ENCODE data around the gene ARAP3. TPM values are rescaled to one million over a fixed set of nuclear protein-coding genes. Genes with fewer than 3 reads are reported as not detected.

ARAP3 gene
- total RNA-seq, 1 experiment from 2014 or later = 2.5 TPM

DNA sequence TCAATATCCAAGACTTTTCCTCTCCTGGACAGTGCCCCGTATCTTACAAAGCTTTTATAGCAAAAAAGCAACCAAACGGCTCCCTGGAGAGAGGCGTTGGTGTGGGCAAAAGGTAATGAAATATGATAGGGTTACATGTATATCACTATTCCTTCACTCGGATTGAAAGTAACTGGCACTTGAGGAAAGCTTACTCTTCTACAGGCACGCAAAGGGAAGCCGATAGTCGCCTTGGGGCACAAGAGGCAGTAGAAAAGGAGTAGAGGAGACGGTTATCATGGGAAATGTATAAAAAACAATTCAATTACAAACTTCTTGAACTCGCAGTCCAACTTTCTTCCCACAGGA, 64.4 kb downstream of the ARAP3 start:
- no peaks in the 10 kb centered on the region for H3K27me3 ChIP-seq (ENCODE audit: control insufficient read depth, insufficient read depth, low read length)
- H3K9me3 ChIP-seq (ENCODE audit: control insufficient read depth, insufficient read depth, low read depth, low read length) = no peaks in the 10 kb centered on the region
- peaks cover 32% of the 10 kb centered on the region for H3K4me1 ChIP-seq (ENCODE audit: control insufficient read depth, insufficient read depth, low read length)
- CTCF ChIA-PET = interaction anchor here (0.5 to 3.9 kb wide), 3 partner anchors 25 to 898 kb away, joined by 3 to 79 read pairs (median 5); no protein-coding TSS in a partner anchor
- H3K27ac ChIP-seq (ENCODE audit: low read length) = peak overlapping the region; percentile 83
- no peak for TF ChIP-seq CTCF (IDR thresholded peaks at IDR 0.05)
- BruUV-seq (replicated peaks) = TSS peak; percentile 59
- DNase-seq (ENCODE audit: low read depth, low spot score) (no peak), ATAC-seq (no peak)
- intact Hi-C loops (cut with micrococcal nuclease; ENCODE audit: unreplicated experiment) (no loop called here), in situ Hi-C loops (cut with HindIII; ENCODE audit: low pct_unique_long_range_greater_than_20kb, low sequenced_read_pairs) (no loop called here)
- POLR2A ChIA-PET = interaction anchor here (0.6 kb wide), 1 partner anchor 1159 kb away, joined by 3 read pairs; no protein-coding TSS in a partner anchor
- peaks cover 2% of the 10 kb centered on the region; the same call in 1 of the 2 replicates for H3K36me3 ChIP-seq (ENCODE audit: control insufficient read depth, insufficient read depth, low read length)
- peak overlapping the region; percentile 76 to 90 for H3K4me3 ChIP-seq (ENCODE audit: low read depth in 2 of 2, low read length in 2 of 2)

DNA sequence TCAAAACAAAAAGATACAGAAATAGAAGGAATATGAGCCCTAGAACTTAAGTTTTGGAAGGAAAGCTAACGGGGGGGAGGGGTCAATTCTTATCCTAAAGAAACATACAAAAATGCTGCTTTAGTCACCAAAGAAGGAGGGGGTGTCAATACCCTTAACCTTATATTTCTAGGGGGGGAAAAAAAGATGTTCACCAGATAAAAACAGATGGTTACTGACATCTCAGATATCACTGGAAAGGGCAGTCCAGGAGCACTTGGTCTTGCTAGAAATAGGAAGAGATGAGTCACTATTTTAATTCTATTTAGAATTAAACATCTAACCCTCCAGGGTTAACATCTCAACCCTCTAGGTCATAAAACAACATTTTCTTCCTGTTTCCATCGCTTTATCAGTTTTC, 64.9 kb downstream of the ARAP3 start:
- H3K27ac ChIP-seq (ENCODE audit: low read length) = peak overlapping the region; percentile 83
- TF ChIP-seq SIN3A (IDR thresholded peaks at IDR 0.05; ENCODE audit: borderline replicate concordance, insufficient read depth, low read depth, low read length) = no peak
- TF ChIP-seq TCF7L2 (IDR thresholded peaks at IDR 0.05; ENCODE audit: low read depth, low read length) = no peak
- TF ChIP-seq POLR2AphosphoS5 (IDR thresholded peaks at IDR 0.05; ENCODE audit: low read depth, low read length) = no peak
- no peak for TF ChIP-seq REST (IDR thresholded peaks at IDR 0.05; ENCODE audit: insufficient read depth in 1 of 2, low read depth in 2 of 2, low read length in 1 of 2)
- no peak for TF ChIP-seq CTCF (IDR thresholded peaks at IDR 0.05)
- no TSS peak for BruUV-seq (replicated peaks)
- ATAC-seq = no peak
- H3K4me1 ChIP-seq (ENCODE audit: control insufficient read depth, insufficient read depth, low read length) = peaks cover 32% of the 10 kb centered on the region
- DNase-seq (ENCODE audit: low read depth, low spot score) = no peak
- peaks cover 2% of the 10 kb centered on the region; the same call in 1 of the 2 replicates for H3K36me3 ChIP-seq (ENCODE audit: control insufficient read depth, insufficient read depth, low read length)
- no peaks in the 10 kb centered on the region for H3K27me3 ChIP-seq (ENCODE audit: control insufficient read depth, insufficient read depth, low read length)
- ChIA-PET CTCF (interaction anchor here (0.5 to 3.9 kb wide), 4 partner anchors 10 to 897 kb away, joined by 3 to 79 read pairs (median 4); no protein-coding TSS in a partner anchor), POLR2A (interaction anchor here (0.5 to 0.6 kb wide), 3 partner anchors 28 to 1158 kb away, joined by 3 to 10 read pairs (median 3); partner anchors contain the start of gene IK)
- in situ Hi-C loops (cut with HindIII; ENCODE audit: low pct_unique_long_range_greater_than_20kb, low sequenced_read_pairs) = no loop called here
- intact Hi-C loops (cut with micrococcal nuclease; ENCODE audit: unreplicated experiment) = no loop called here
- peak overlapping the region; percentile 76 to 90 for H3K4me3 ChIP-seq (ENCODE audit: low read depth in 2 of 2, low read length in 2 of 2)
- no peaks in the 10 kb centered on the region for H3K9me3 ChIP-seq (ENCODE audit: control insufficient read depth, insufficient read depth, low read depth, low read length)
